Measurements from ENCODE around the gene OR5J2.
"Not testable (repeated sequence)": the region's sequence is repeated elsewhere in the genome, so short reads cannot be mapped to it uniquely, and the experiment has no call there.

Gene OR5J2

GRCh38 chr11:56197367-56197766 lies 20.9 kb downstream of the OR5J2 start:
- no peak overlapping the region for H3K4me3 ChIP-seq (ENCODE audit: low read length)
- no peak overlapping the region for H3K9ac ChIP-seq (ENCODE audit: low read depth, low read length)
- H3K4me1 ChIP-seq (ENCODE audit: insufficient read depth, low read length): no peaks in the 10 kb centered on the region
- no peaks in the 10 kb centered on the region for H3K36me3 ChIP-seq (ENCODE audit: insufficient read depth, low read length)
- no peaks in the 10 kb centered on the region for H3K27me3 ChIP-seq (ENCODE audit: insufficient read depth, low read length)
- no peak overlapping the region for H3K27ac ChIP-seq (ENCODE audit: low read depth, low read length)
- no peaks in the 10 kb centered on the region for H3K9me3 ChIP-seq (ENCODE audit: insufficient read depth, low read depth, low read length)
- WGBS: no CpG with 5 or more reads among the region's 2 CpGs

- no peaks in the 10 kb centered on the region for H3K27me3 ChIP-seq (ENCODE audit: insufficient read depth, low read length)
- H3K4me1 ChIP-seq (ENCODE audit: insufficient read depth, low read length): no peaks in the 10 kb centered on the region
- H3K9ac ChIP-seq (ENCODE audit: low read depth, low read length): no peak overlapping the region
- no peak overlapping the region for H3K4me3 ChIP-seq (ENCODE audit: low read length)
- no peak overlapping the region for H3K27ac ChIP-seq (ENCODE audit: low read depth, low read length)
- 0 out of 2 replicates have a peak, but pooled peaks cover 3% of the 10 kb centered on the region for H3K9me3 ChIP-seq (ENCODE audit: insufficient read depth, low read depth, low read length)
- H3K36me3 ChIP-seq (ENCODE audit: insufficient read depth, low read length): no peaks in the 10 kb centered on the region
- WGBS: 100% methylated on average over 1 of the region's 1 CpG
These were observed 31.4 kb downstream of the OR5J2 start for GRCh38 chr11:56207790-56208189.

- Histone ChIP-seq H3K36me3 (ENCODE audit: insufficient read depth, low read length) (no peaks in the 10 kb centered on the region), H3K9ac (ENCODE audit: low read depth, low read length) (no peak overlapping the region), H3K9me3 (ENCODE audit: insufficient read depth, low read depth, low read length) (peaks cover 13% of the 10 kb centered on the region), H3K27ac (ENCODE audit: low read depth, low read length) (no peak overlapping the region), H3K4me1 (ENCODE audit: insufficient read depth, low read length) (no peaks in the 10 kb centered on the region), H3K4me3 (ENCODE audit: low read length) (no peak overlapping the region), H3K27me3 (ENCODE audit: insufficient read depth, low read length) (no peaks in the 10 kb centered on the region)
- 83% methylated on average over 1 of the region's 2 CpGs for WGBS
These were observed 38.1 kb downstream of the OR5J2 start for GRCh38 chr11:56214537-56214936.

- peaks cover 17% of the 10 kb centered on the region for H3K9me3 ChIP-seq (ENCODE audit: insufficient read depth, low read depth, low read length)
- H3K9ac ChIP-seq (ENCODE audit: low read depth, low read length); H3K27ac ChIP-seq (ENCODE audit: low read depth, low read length); H3K4me3 ChIP-seq (ENCODE audit: low read length); H3K4me1 ChIP-seq (ENCODE audit: insufficient read depth, low read length); H3K27me3 ChIP-seq (ENCODE audit: insufficient read depth, low read length); H3K36me3 ChIP-seq (ENCODE audit: insufficient read depth, low read length): not testable (repeated sequence)
- 77% methylated on average over 5 of the region's 5 CpGs for WGBS
These were observed 43.3 kb downstream of the OR5J2 start for GRCh38 chr11:56219735-56220134.

All from HUES64 (cell line).